Right ventricle myocardium superior (tissue), 1 donor: ENCODE results near the gene NDRG3. TPM values are rescaled to one million over a fixed set of nuclear protein-coding genes. Genes with fewer than 3 reads are reported as not detected.
"Not testable (repeated sequence)": the region's sequence is repeated elsewhere in the genome, so short reads cannot be mapped to it uniquely, and the experiment has no call there.

Experiments
- ATAC-seq: fragments of 200-7000 bp; cut with Tn5 transposase; one replicate; pipeline ENCODE4 v1.9.1; 2020; ENCODE audit warnings: mild to moderate bottlenecking; ENCODE audit not compliant: poor library complexity
- DNase-seq: peaks from one replicate; pipeline ENCODE4 v3.0.0-alpha.2; 2020
- intact Hi-C: fragments of 100-400 bp; cut with DNase I; formaldehyde crosslinking; loops from one replicate; pipeline ENCODE4 v1.11.2; 2022
- total RNA-seq: library from RNA; stranded (reverse); fragmentation: NEBNext Ultra II Directional; extraction: Animal tissue kit (Norgen Biotek cat#: 25700); gene quantifications from one replicate; pipeline ENCODE4 v1.2.1, GENCODE V29; 2021
- donor health status: DM: no; HTN: yes; CAD: no; lungs with severe emphysema.

NDRG3 gene
- total RNA-seq, 1 donor from 2014 or later: 27.5 TPM

DNA sequence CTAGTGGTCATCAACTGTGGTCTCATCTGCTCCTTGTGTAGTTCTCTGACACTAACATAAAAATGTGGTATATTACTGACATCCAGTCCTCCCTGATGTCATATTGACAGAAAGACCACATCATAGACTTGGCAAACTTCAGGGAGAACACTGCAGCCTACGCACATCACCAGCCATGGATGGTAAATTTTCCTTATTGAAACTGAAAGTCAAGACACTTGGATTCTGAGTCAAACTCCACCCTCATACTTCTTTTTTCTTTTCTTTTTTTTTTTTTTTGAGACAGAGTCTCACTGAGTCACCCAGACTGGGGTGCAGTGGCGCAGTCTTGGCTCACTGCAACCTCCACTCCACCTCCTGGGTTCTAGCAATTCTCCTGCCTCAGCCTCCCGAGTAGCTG is 25.4 kb downstream of the NDRG3 start:
- intact Hi-C loops: no loop called here
- ATAC-seq: no peak
- no peak for DNase-seq

- DNase-seq: no peak
Measured at GRCh38 chr20:36717657-36718056, 28.2 kb downstream of the NDRG3 start.

DNA sequence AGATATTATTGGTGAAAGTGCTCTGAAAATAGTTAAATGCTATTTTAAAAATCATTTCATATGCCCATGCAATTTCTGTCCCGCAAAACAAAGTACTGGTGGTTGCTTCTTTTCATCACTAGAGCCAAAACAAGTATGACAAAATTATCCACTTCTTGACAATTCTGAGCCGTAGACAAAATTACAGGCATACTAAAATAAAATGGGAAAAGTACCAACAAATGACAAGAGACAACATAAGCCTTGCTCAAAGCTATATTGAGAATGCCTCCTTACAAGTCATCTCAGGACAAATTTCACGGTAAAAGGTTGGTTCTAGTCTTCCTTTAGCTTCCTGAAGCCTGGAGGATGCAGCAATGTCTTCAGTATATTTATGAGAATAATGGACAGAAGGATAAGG is 28.9 kb downstream of the NDRG3 start:
- intact Hi-C loops: loop anchor here (5.0 kb wide), 1 partner anchor 35 kb away; no protein-coding TSS in a partner anchor
- ATAC-seq (no peak), DNase-seq (no peak)

More at GRCh38 chr20:36717657-36718056, 28.2 kb downstream of the NDRG3 start:
- intact Hi-C loops: loop anchor here (5.0 kb wide), 1 partner anchor 35 kb away; no protein-coding TSS in a partner anchor
- peak; percentile 69 for ATAC-seq

GRCh38 chr20:36712775-36713174 is 33.1 kb downstream of the NDRG3 start:
- no peak for DNase-seq
- ATAC-seq: no peak
- intact Hi-C loops: no loop called here

DNA sequence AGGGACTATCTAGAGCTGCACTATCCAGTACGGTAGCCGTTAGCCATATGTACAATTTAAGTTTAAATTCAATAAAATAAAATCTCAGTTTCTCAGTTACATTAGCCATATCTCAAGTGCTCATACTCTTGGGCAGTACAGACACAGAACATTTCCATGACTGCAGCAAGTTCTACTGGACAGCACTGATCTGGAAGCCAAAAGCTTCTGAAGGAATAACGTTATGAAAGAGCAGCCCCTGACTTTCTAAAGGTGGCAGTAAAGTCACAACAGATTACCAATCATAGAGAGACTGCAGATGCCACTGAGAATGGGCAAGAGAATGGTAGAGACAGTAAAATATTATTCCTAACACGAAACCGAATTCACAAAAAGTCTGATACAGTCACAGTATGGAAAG is 36.8 kb downstream of the NDRG3 start:
- intact Hi-C loops: no loop called here
- no peak for DNase-seq
- ATAC-seq: peak; percentile 76

- DNase-seq (no peak), ATAC-seq (no peak)
- intact Hi-C loops: no loop called here
Measured at GRCh38 chr20:36703530-36703929, 42.4 kb downstream of the NDRG3 start.

GRCh38 chr20:36700438-36700837 is 45.5 kb downstream of the NDRG3 start:
- no peak for DNase-seq
- ATAC-seq: no peak
- intact Hi-C loops: no loop called here

GRCh38 chr20:36695467-36695866 is 50.4 kb downstream of the NDRG3 start:
- intact Hi-C loops, ATAC-seq, DNase-seq: not testable (repeated sequence)

GRCh38 chr20:36688630-36689029 is 57.3 kb downstream of the NDRG3 start:
- ATAC-seq: no peak
- intact Hi-C loops: no loop called here
- no peak for DNase-seq

GRCh38 chr20:36687850-36688249 is 58.0 kb downstream of the NDRG3 start:
- intact Hi-C loops: no loop called here
- no peak for DNase-seq
- peak; percentile 10 for ATAC-seq

GRCh38 chr20:36686944-36687343 is 58.9 kb downstream of the NDRG3 start:
- DNase-seq (no peak), ATAC-seq (peak; percentile 12)
- intact Hi-C loops: no loop called here

- ATAC-seq (peak; percentile 79), DNase-seq (no peak)
- intact Hi-C loops: no loop called here
Measured at GRCh38 chr20:36686504-36686903, 59.4 kb downstream of the NDRG3 start.

GRCh38 chr20:36684747-36685146 is 61.1 kb downstream of the NDRG3 start:
- ATAC-seq (no peak), DNase-seq (no peak)
- intact Hi-C loops: no loop called here

GRCh38 chr20:36682311-36682710 is 63.6 kb downstream of the NDRG3 start:
- no peak for ATAC-seq
- intact Hi-C loops: no loop called here
- DNase-seq: no peak

DNA sequence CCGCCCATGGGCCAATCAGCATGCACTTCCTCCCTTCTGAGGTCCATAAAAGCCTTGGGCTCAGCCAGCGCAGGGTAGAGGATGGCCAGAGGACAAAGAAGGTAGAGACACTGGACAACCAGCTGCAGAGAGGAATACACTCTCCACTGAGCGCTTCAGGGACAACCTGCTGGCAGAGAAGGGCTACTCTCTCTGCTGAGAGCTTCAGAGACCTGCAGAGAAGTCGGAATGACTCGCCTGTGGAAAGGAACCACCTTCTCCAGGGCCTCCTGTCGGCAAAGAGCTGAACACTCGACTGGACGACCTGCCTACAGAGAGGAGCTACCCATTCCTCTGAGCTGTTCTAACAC is 68.5 kb downstream of the NDRG3 start:
- intact Hi-C loops: no loop called here
- DNase-seq (no peak), ATAC-seq (no peak)

DNA sequence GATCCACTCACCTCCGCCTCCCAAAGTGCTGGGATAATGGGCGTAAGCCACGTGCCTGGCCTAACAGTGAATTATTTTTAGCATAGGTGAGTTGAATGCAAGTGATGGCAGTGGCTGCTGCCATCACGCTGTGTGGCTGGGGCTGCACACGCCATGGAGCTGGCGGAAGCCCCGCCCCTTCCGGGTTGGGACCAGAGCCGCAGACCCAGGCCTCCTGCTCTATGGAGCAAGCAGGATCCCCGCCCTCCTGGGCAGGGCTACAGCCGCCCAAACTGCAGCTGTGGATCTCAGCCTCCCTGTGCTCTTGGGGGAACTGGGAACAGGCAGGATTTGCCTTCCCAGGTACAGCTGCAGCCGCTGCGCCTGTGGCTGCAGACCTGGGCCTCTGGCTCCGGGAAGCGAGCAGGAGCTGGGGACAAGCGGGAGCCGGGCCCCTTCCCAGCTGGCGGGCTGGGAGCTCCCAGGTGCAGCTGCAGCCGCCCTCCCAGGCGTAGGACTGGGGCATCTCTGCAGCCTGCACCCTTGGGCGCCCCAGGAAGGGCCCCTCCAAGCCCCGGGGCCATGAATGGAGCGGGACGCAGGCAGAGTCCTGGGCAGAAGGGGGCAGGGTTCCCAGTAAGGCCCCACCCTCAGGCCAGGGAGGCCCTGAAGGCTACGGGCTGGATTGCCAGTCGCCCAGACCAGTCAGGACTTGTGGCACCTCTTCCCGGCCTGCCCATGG is 69.0 kb downstream of the NDRG3 start:
- DNase-seq (no peak), ATAC-seq (no peak)
- intact Hi-C loops: no loop called here

- DNase-seq, intact Hi-C loops, ATAC-seq: not testable (repeated sequence)
Measured at GRCh38 chr20:36675545-36675944, 70.3 kb downstream of the NDRG3 start.

DNA sequence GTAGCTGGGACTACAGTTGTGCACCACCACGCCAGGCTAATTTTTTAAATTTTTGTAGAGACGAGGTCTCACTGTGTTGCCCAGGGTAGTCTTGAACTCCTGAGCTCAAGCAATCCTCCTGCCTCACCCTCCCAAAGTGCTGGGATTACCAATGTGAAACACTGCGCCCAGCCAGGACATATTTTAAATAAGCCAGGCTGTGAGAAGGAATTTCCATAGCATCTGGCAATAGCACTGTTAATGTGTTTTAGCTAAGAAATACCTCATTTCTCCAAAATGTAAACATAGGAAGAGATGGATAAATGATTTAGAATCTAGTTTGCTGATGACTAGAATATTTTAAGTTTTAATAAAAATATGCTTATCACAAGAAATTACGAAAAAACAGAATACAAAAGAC is 72.9 kb downstream of the NDRG3 start:
- intact Hi-C loops: no loop called here
- DNase-seq (no peak), ATAC-seq (no peak)

GRCh38 chr20:36670665-36671357 is 75.1 kb downstream of the NDRG3 start:
- no peak for DNase-seq
- no peak for ATAC-seq
- intact Hi-C loops: no loop called here

DNA sequence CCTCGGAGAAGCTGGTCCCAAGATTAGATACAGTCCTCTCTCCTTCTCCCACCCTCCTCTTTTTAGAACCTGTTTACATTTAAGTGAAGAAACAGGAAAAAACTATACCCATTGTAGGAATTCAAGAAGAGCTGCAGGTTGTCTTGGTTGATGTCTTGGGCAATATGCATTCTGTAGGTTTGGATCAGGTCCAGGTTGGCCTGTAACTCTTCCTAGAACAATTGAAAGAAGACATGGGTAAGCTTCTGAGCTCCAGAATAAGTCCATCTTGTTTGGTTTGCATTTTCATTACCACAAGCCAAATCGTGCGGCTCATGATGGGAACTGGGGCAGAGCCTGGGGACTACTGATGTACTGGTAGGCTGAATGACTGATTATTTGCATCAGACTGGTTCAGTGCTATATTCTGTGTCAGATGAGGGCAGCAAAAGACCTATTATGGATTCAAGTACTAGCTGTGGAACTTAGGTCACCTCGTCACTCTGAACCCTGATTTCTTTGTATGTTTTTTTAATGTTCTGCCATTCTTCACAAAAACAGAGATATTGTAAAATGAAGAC is 79.6 kb downstream of the NDRG3 start:
- intact Hi-C loops: no loop called here
- ATAC-seq (no peak), DNase-seq (no peak)
